ENCODE results near the gene LCN12. TPM values are rescaled to one million over a fixed set of nuclear protein-coding genes. Genes with fewer than 3 reads are reported as not detected.

The LCN12 gene
- total RNA-seq, 1 donor from 2014 or later: 2.9 TPM

GRCh38 chr9:136939996-136940525 is 12.0 kb upstream of the LCN12 start:
- no peak for DNase-seq

DNA sequence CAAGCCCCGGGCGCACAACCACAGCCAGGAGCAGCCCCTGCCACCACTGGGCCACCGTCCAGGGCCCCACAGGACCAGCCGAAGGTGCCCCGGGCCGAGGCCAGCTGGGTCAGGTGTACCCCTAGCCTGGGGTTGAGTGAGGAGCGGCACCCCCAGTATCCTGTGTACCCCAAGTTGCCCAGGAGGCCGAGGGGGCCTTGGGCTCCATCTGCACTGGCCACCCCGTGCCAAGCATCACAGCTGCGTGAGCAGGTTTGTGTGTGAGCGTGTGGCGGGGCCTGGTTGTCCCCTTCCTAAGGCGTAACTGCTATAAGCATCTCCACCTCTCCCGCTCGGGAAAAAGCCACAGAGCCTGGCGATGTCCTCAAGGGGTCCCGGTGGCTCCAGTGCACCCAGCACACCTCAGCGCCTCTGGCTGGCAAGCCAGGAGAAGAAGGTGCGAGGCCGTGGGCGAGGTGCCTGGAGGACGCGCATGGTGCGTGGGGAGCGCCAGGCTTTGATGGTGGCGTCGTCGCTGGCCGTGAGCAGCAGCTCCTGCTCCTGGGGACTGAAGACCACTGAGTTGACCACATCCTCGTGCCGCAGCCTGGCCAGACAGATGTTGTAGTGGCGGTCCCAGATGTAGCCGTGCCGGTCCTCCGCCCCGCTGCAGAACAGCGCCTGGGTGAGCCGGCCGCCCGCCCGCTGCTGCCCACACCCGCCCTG is 11.4 kb upstream of the LCN12 start:
- Mint-ChIP-seq H3K27ac (ENCODE audit: unreplicated experiment) (no peak overlapping the region), H3K36me3 (ENCODE audit: unreplicated experiment) (no peaks in the 10 kb centered on the region), H3K4me3 (ENCODE audit: unreplicated experiment) (no peak overlapping the region), H3K4me1 (ENCODE audit: low read depth, unreplicated experiment) (no peaks in the 10 kb centered on the region), H3K27me3 (ENCODE audit: unreplicated experiment) (peaks cover 5% of the 10 kb centered on the region), H3K9me3 (ENCODE audit: unreplicated experiment) (peaks cover 16% of the 10 kb centered on the region)
- no peak for DNase-seq
- TF ChIP-seq, protein P1, sequence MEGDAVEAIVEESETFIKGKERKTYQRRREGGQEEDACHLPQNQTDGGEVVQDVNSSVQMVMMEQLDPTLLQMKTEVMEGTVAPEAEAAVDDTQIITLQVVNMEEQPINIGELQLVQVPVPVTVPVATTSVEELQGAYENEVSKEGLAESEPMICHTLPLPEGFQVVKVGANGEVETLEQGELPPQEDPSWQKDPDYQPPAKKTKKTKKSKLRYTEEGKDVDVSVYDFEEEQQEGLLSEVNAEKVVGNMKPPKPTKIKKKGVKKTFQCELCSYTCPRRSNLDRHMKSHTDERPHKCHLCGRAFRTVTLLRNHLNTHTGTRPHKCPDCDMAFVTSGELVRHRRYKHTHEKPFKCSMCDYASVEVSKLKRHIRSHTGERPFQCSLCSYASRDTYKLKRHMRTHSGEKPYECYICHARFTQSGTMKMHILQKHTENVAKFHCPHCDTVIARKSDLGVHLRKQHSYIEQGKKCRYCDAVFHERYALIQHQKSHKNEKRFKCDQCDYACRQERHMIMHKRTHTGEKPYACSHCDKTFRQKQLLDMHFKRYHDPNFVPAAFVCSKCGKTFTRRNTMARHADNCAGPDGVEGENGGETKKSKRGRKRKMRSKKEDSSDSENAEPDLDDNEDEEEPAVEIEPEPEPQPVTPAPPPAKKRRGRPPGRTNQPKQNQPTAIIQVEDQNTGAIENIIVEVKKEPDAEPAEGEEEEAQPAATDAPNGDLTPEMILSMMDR (IDR thresholded peaks at IDR 0.05; ENCODE audit: partially characterized antibody, unreplicated experiment): no peak

More at GRCh38 chr9:136939996-136940525, 12.0 kb upstream of the LCN12 start:
- H3K27me3 Mint-ChIP-seq (ENCODE audit: unreplicated experiment): peaks cover 5% of the 10 kb centered on the region
- no peak overlapping the region for H3K27ac Mint-ChIP-seq (ENCODE audit: unreplicated experiment)
- no peaks in the 10 kb centered on the region for H3K4me1 Mint-ChIP-seq (ENCODE audit: low read depth, unreplicated experiment)
- no peak overlapping the region for H3K4me3 Mint-ChIP-seq (ENCODE audit: unreplicated experiment)
- H3K9me3 Mint-ChIP-seq (ENCODE audit: unreplicated experiment): peaks cover 16% of the 10 kb centered on the region
- no peaks in the 10 kb centered on the region for H3K36me3 Mint-ChIP-seq (ENCODE audit: unreplicated experiment)
- TF ChIP-seq, protein P1 (IDR thresholded peaks at IDR 0.05; ENCODE audit: partially characterized antibody, unreplicated experiment): no peak

DNA sequence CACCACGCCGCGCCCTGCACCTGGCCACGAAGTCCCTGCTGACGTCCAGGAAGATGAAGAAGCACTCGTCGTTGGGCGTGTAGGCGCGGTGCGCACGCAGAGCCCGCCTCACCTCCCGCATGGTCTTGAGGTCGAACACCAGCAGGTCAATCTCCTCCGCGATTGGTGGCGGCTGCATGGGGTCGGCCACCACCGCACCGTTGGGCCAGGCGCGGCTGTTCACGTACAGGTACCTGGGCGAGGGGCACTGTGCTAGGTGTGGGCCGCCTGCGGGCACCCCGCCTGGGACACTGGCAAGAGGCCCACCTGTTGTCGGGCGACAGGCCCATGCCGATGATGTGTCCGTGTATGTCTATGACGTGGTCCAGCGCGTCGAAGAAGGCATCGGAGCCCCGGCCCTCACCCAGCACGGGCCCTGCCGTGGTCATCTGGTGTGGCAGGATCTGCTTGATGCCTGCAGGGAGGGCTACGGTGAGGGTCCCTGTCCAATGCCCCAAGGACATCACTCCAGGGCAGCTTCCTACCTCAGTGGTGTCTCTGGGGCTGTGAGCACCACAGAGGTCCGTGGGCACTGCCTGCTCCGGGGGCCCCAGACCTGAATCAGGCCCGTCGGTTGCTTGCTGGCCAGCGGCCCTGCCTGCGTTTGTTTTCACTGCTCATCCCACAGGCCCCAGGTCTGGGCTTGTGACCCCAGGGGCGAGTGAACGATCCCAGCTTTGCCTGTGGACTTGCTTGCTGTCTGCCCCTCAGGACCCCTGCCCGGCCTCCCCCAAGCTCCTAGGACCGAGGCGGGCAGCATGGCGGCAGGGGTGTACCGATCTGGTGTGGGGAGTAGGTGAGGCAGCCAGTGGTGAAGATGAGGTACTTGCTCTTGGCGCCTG is 10.6 kb upstream of the LCN12 start:
- no peak for DNase-seq
- H3K4me1 Mint-ChIP-seq (ENCODE audit: low read depth, unreplicated experiment): no peaks in the 10 kb centered on the region
- TF ChIP-seq, protein P1 (IDR thresholded peaks at IDR 0.05; ENCODE audit: partially characterized antibody, unreplicated experiment): no peak
- no peak overlapping the region for H3K27ac Mint-ChIP-seq (ENCODE audit: unreplicated experiment)
- H3K36me3 Mint-ChIP-seq (ENCODE audit: unreplicated experiment): no peaks in the 10 kb centered on the region
- peaks cover 5% of the 10 kb centered on the region for H3K27me3 Mint-ChIP-seq (ENCODE audit: unreplicated experiment)
- peaks cover 15% of the 10 kb centered on the region for H3K9me3 Mint-ChIP-seq (ENCODE audit: unreplicated experiment)
- no peak overlapping the region for H3K4me3 Mint-ChIP-seq (ENCODE audit: unreplicated experiment)

GRCh38 chr9:136942112-136942880 is 9.8 kb upstream of the LCN12 start:
- Mint-ChIP-seq H3K4me3 (ENCODE audit: unreplicated experiment) (no peak overlapping the region), H3K27ac (ENCODE audit: unreplicated experiment) (no peak overlapping the region), H3K4me1 (ENCODE audit: low read depth, unreplicated experiment) (peaks cover 2% of the 10 kb centered on the region), H3K27me3 (ENCODE audit: unreplicated experiment) (peaks cover 7% of the 10 kb centered on the region), H3K36me3 (ENCODE audit: unreplicated experiment) (no peaks in the 10 kb centered on the region), H3K9me3 (ENCODE audit: unreplicated experiment) (peaks cover 10% of the 10 kb centered on the region)
- TF ChIP-seq, protein P1 (IDR thresholded peaks at IDR 0.05; ENCODE audit: partially characterized antibody, unreplicated experiment): no peak
- DNase-seq: no peak

Measured in glutamatergic neuron (in vitro differentiated cells).